ENCODE results near the gene RNF223.

GRCh38 chr1:1110561-1110971 lies 36.5 kb upstream of the RNF223 start:
- TF ChIP-seq POLR2A (IDR thresholded peaks at IDR 0.05), result no peak
- TF ChIP-seq POLR2AphosphoS5 (IDR thresholded peaks at IDR 0.05), result no peak
- TF ChIP-seq CTCF (IDR thresholded peaks at IDR 0.05), result no peak
- TF ChIP-seq EP300 (IDR thresholded peaks at IDR 0.05), result no peak
